Thyroid gland (tissue), 4 donors: ENCODE data around the gene ARMCX1. TPM values are rescaled to one million over a fixed set of nuclear protein-coding genes. Genes with fewer than 3 reads are reported as not detected.
"Not testable (repeated sequence)": the region's sequence is repeated elsewhere in the genome, so short reads cannot be mapped to it uniquely, and the experiment has no call there.

ENCODE experiments used
- DNase-seq, 2 donors: peaks; one replicate each; pipeline ENCODE4 v3.0.0-alpha.2; 2019
- H3K27ac ChIP-seq, 3 donors: fragments of 200-600 bp; sonication (generic); 1 replicate in 2 of 3; 2 replicates in 1 of 3; pipeline ENCODE4 v1.5.1; 2016 to 2019; ENCODE audit warnings: mild to moderate bottlenecking in 1 of 3, moderate library complexity in 1 of 3
- H3K27me3 ChIP-seq: fragments of 200-600 bp; sonication (generic); one replicate; pipeline ENCODE4 v1.5.1; 2019
- H3K36me3 ChIP-seq, 2 donors: fragments of 200-600 bp; sonication (generic); one replicate each; pipeline ENCODE4 v1.5.1; 2016 to 2019
- H3K4me1 ChIP-seq, 2 donors: fragments of 200-600 bp; sonication (generic); one replicate each; pipeline ENCODE4 v1.5.1; 2017 to 2019
- H3K4me3 ChIP-seq, 3 donors: fragments of 200-600 bp; sonication (generic); replicated peaks in 1 of 3; 1 replicate in 2 of 3; 2 replicates in 1 of 3; pipeline ENCODE4 v1.5.1; 2016; ENCODE audit warnings: mild to moderate bottlenecking in 1 of 3
- H3K9me3 ChIP-seq: fragments of 200-600 bp; sonication (generic); one replicate; pipeline ENCODE4 v1.5.1; 2017
- CTCF ChIP-seq, 6 experiments: fragments of 200-600 bp in 3 of 6; fragments of 450-650 bp in 3 of 6; sonication (generic) in 3 of 6; IDR thresholded peaks; one replicate each; pipeline ENCODE4 v1.5.1; 2016 to 2019; ENCODE audit warnings: antibody characterized with exemption in 6 of 6, mild to moderate bottlenecking in 2 of 6, inconsistent platforms in 1 of 6, moderate library complexity in 1 of 6
- POLR2A ChIP-seq, 2 donors: fragments of 450-650 bp; IDR thresholded peaks; one replicate each; pipeline ENCODE4 v1.6.1; 2017; ENCODE audit warnings: antibody characterized with exemption in 2 of 2, mild to moderate bottlenecking in 2 of 2, moderate library complexity in 1 of 2
- WGBS, 2 donors: methylation state at CpG; one replicate each; pipeline ENCODE4 v1.1.5; 2017; 5-methylcytosine and 5-hydroxymethylcytosine counted together
- intact Hi-C: fragments of 100-400 bp; cut with DNase I; formaldehyde crosslinking; loops from one replicate; pipeline ENCODE4 v1.15.1; 2023
- total RNA-seq, 4 donors: library from RNA; depleted of rRNA; stranded (reverse); fragments of >200 nt; gene quantifications; one replicate each; pipeline ENCODE4 v1.2.3, GENCODE V29; 2016

ARMCX1 gene
- total RNA-seq: 10 to 100 TPM; 22.4 to 32.7 (median 27.8) TPM

- Histone ChIP-seq H3K27me3 (no peaks in the 10 kb centered on the region), H3K36me3 (no peaks in the 10 kb centered on the region), H3K27ac (peak within 1 kb of the TSS; percentile 66 to 80 (median 74)), H3K4me3 (peak within 1 kb of the TSS in 2 of 3 donors; percentile 38 to 56), H3K4me1 (no peaks in the 10 kb centered on the region), H3K9me3 (no peaks in the 10 kb centered on the region)
- 0% methylated on average over 7 to 9 of the region's 20 CpGs for WGBS, 2 donors
- no peak for TF ChIP-seq CTCF (IDR thresholded peaks at IDR 0.05)
- TF ChIP-seq POLR2A (IDR thresholded peaks at IDR 0.05): peak in 1 of 2 donors; percentile 73
- intact Hi-C loops: no loop called here
- peak; percentile 55 to 63 for DNase-seq
Observed at GRCh38 chrX:101550362-101550750, at the start of gene ARMCX1. Gene ARMCX1 (plus strand): TSS chrX:101550547. CDS start chrX:101552931, 2,384 bp downstream.

DNA sequence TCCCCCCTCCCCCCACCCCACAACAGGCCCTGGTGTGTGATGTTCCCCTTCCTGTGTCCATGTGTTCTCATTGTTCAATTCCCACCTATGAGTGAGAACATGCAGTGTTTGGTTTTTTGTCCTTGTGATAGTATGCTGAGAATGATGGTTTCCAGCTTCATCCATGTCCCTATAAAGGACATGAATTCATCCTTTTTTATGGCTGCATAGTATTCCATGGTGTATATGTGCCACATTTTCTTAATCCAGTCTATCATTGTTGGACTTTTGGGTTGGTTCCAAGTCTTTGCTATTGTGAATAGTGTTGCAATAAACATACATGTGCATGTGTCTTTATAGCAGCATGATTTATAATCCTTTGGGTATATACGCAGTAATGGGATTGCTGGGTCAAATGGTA, 47.4 kb upstream of the ARMCX1 start:
- intact Hi-C loops, H3K9me3 ChIP-seq, H3K27ac ChIP-seq, DNase-seq, H3K36me3 ChIP-seq, H3K27me3 ChIP-seq, H3K4me3 ChIP-seq, H3K4me1 ChIP-seq: not testable (repeated sequence)
- 100% methylated on average over 1 of the region's 1 CpG; no CpG with 5 or more reads in 1 of the 2 donors for WGBS, 2 donors

DNA sequence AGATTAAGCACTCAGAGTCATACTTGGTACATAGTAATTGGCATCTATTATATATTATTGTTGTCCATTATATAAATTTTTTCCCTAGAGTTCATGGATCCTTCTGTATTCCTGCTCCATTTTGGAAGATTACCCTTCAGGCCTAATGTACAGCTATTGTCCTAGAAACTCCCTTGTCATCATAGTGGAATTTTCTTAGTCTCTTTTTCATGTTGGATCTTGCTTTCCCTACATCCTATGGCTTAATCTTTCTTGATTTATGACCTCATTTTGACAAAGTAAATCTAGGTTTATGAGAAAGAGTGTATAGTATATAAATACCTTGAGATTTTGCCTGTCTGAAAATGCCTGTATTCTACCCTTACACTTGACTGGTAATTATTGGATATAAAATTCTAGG, 43.0 kb upstream of the ARMCX1 start:
- Histone ChIP-seq H3K36me3 (no peaks in the 10 kb centered on the region), H3K4me3 (no peak overlapping the region), H3K27ac (no peak overlapping the region), H3K4me1 (no peaks in the 10 kb centered on the region), H3K9me3 (no peaks in the 10 kb centered on the region), H3K27me3 (no peaks in the 10 kb centered on the region)
- TF ChIP-seq POLR2A (IDR thresholded peaks at IDR 0.05): no peak
- no peak for TF ChIP-seq CTCF (IDR thresholded peaks at IDR 0.05)
- DNase-seq: no peak
- intact Hi-C loops: no loop called here

GRCh38 chrX:101507986-101508385, 42.4 kb upstream of the ARMCX1 start:
- 96 to 100% methylated on average over 4 of the region's 4 CpGs for WGBS, 2 donors
- H3K4me3 ChIP-seq: no peak overlapping the region
- H3K27me3 ChIP-seq: no peaks in the 10 kb centered on the region
- no peak overlapping the region for H3K27ac ChIP-seq
- no peak for DNase-seq
- no peaks in the 10 kb centered on the region for H3K36me3 ChIP-seq
- intact Hi-C loops: no loop called here
- H3K4me1 ChIP-seq: no peaks in the 10 kb centered on the region
- H3K9me3 ChIP-seq: no peaks in the 10 kb centered on the region
- TF ChIP-seq CTCF (IDR thresholded peaks at IDR 0.05) (no peak), POLR2A (IDR thresholded peaks at IDR 0.05) (no peak)

GRCh38 chrX:101530944-101531343, 19.4 kb upstream of the ARMCX1 start:
- DNase-seq: no peak
- H3K27ac ChIP-seq: no peak overlapping the region
- TF ChIP-seq CTCF (IDR thresholded peaks at IDR 0.05): no peak
- no peak for TF ChIP-seq POLR2A (IDR thresholded peaks at IDR 0.05)
- WGBS, 2 donors: 79 to 86% methylated on average over 2 of the region's 2 CpGs
- no peak overlapping the region for H3K4me3 ChIP-seq
- H3K4me1 ChIP-seq: no peaks in the 10 kb centered on the region
- no peaks in the 10 kb centered on the region for H3K27me3 ChIP-seq
- no peaks in the 10 kb centered on the region for H3K9me3 ChIP-seq
- intact Hi-C loops: no loop called here
- no peaks in the 10 kb centered on the region for H3K36me3 ChIP-seq

GRCh38 chrX:101539116-101539515, 11.2 kb upstream of the ARMCX1 start:
- intact Hi-C loops: no loop called here

More at GRCh38 chrX:101539116-101539515, 11.2 kb upstream of the ARMCX1 start:
- no peaks in the 10 kb centered on the region for H3K4me1 ChIP-seq
- H3K4me3 ChIP-seq: no peak overlapping the region
- no peak for DNase-seq
- H3K36me3 ChIP-seq: no peaks in the 10 kb centered on the region
- H3K27me3 ChIP-seq: no peaks in the 10 kb centered on the region
- no peak overlapping the region for H3K27ac ChIP-seq
- WGBS, 2 donors: 97 to 98% methylated on average over 8 to 23 of the region's 25 CpGs
- H3K9me3 ChIP-seq: no peaks in the 10 kb centered on the region
- no peak for TF ChIP-seq POLR2A (IDR thresholded peaks at IDR 0.05)
- no peak for TF ChIP-seq CTCF (IDR thresholded peaks at IDR 0.05)
